GM18519 (cell line): ENCODE data around the gene SUN2.
A peak's percentile ranks its signal among the peaks of the same experiment; 100 is the strongest.
"Not testable (repeated sequence)": the region's sequence is repeated elsewhere in the genome, so short reads cannot be mapped to it uniquely, and the experiment has no call there.

Source experiments
- ATAC-seq: cut with Tn5 transposase; IDR thresholded peaks from one replicate; pipeline ENCODE4 v1.9.1; 2021; ENCODE audit warnings: mild to moderate bottlenecking, moderate library complexity; ENCODE audit not compliant: unreplicated experiment, low FRiP score

Gene SUN2

GRCh38 chr22:38755911-38756532 is at the start of gene SUN2:
TSS of gene SUN2 (minus strand) at chr22:38755998. CDS start at chr22:38752628, 3,370 bp downstream.
- ATAC-seq: peak; percentile 35

GRCh38 chr22:38805041-38805593 is 49.3 kb upstream of the SUN2 start:
- not testable (repeated sequence) for ATAC-seq

DNA sequence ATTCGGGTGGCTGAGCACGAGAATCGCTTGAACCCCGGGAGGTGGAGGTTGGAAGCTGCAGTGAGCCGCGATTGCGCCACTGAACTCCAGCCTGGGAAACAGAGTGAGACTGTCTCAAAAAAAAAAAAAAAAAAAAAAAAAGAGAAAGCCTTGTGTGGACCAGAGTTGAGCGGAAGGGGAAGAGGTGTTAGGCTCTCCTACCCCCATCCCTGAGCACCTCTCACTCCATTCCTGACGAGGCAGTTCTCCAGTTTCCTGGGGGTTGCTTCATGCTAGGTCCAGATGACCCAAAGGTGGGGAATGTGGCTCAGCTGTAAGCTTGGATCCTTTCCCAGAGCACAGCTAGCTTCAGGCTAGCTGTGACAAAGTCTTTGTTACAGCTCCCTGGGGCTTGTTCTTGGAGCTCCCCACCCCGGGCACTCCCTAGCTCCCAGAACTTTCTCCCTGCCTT is 46.9 kb upstream of the SUN2 start:
- no peak for ATAC-seq

- no peak for ATAC-seq
Measured at GRCh38 chr22:38799265-38800002, 43.6 kb upstream of the SUN2 start.

- ATAC-seq: no peak
Measured at GRCh38 chr22:38798496-38798895, 42.7 kb upstream of the SUN2 start.

GRCh38 chr22:38796262-38796957 is 40.6 kb upstream of the SUN2 start:
- ATAC-seq: no peak

GRCh38 chr22:38795569-38795968 is 39.8 kb upstream of the SUN2 start:
- no peak for ATAC-seq

DNA sequence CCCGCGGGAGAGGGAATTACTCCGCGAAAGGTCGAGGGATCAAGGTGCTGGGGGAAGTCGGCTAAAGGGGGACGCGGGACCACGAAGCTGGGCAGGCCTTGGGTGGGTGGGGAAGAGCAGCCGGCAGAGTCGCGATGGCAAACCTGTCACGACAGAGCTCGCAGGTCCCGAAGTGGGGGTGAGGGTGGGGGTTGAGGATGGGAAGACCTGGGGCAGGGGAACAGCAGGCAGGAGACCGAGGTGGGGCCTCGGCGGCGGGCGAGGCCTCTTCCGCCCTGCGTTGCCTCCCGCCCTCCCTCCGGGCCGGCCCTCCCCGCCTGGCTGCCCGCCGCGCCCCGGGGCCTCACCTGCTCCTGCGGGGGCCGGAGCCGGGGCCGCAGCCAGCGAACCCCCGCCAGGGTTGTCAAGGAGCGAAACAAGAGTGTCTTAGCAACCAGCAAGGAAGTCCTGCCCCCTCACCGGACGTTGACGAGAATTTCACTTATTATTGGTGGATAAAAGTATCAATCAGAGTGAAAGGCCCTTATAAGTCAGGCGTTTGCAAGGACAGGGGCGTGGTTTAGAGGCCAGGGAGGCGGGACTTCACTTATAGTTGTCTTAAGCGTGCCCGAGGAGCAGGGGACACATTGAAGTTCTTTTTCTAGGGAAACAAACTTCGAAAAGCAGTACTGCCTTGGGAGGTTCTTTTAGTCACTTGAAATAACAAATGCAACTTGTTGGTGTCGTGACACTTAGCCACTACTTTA is 38.1 kb upstream of the SUN2 start, which contains the start of gene DNAL4:
TSS of gene DNAL4 (minus strand) at position 423 of the 746 bp plus-strand sequence. CDS start 11,412 bp downstream, outside the sequence.
- ATAC-seq: peak; percentile 82

GRCh38 chr22:38793317-38793716 is 37.5 kb upstream of the SUN2 start:
- ATAC-seq: no peak

DNA sequence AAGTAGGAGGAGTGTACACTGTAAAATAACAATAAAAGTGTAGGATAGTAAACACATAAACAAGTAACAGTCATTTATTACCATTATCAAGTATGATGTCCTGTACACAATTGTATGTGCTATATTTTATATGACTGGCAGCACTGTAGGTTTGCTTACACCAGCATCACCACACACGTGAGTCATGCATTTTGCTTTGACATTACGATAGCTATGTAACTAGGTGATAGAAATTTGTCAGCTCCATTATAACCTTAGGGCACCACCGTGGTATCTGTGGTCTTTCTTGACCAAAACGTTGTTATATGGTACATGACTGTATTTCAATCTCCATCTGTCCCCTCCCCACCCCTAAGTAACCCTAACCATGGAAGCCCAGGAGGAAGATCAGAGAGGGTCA is 37.0 kb upstream of the SUN2 start:
- ATAC-seq: no peak

DNA sequence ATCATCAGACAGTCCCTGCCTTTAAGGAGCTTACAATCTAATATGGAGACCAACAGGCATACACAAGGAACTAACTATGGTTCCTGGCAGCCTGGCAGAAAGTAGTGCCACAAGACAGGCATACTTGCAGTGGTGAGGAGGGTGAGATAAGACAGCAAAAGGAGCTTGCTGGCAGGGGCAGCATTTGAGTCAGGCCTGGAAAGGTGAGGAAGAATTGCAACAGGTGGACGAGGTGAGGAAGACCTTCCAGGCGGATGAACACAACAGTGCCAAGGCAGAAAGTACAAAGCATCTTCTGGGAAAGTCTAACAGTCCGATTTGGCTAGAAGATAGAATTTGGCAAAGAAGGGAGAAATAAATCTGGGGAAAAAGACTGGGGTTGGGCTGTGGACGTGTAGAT is 33.8 kb upstream of the SUN2 start:
- ATAC-seq: no peak

- no peak for ATAC-seq
Measured at GRCh38 chr22:38788846-38789245, 33.0 kb upstream of the SUN2 start.

GRCh38 chr22:38788021-38788816 is 32.4 kb upstream of the SUN2 start:
- no peak for ATAC-seq

DNA sequence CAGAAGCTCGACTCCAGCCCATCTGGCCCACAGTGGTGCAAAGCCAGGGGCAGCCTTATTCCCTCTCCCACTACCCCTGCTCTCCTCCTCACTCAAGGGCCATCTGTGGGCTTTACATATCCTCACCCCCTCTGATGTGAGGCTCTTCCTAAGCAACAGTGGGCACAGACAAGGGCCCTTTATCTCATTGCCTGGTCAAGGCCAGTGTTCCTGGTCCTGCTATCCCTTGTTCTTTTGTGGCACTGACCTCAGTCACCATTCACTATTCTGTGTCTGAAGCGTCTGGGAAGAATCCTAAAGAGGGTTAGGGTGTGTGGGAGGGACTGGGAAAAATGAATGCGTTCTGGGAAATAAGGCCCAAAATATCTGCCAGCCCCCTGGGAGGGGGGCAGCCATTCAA is 30.8 kb upstream of the SUN2 start:
- no peak for ATAC-seq

DNA sequence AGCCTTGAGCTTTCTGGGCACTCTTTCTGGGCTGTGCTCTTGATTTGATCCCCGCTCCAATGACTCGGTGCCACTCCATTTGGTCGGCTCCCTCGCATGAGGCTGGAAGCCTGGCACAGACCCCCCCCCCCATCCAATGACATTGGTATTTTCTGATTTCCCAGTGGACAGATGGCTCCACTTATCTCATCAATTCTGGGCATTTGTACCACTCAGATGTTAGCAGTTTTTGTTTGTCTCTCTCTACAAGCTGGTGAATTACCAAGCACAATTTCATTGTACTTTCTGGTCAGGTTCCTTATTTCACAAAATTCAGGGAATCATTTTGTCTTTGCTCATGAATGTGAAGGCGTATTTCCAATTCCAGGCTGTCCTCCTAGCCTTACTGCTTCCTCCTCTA is 29.1 kb upstream of the SUN2 start:
- ATAC-seq: no peak

- ATAC-seq: no peak
Measured at GRCh38 chr22:38784035-38784434, 28.2 kb upstream of the SUN2 start.

DNA sequence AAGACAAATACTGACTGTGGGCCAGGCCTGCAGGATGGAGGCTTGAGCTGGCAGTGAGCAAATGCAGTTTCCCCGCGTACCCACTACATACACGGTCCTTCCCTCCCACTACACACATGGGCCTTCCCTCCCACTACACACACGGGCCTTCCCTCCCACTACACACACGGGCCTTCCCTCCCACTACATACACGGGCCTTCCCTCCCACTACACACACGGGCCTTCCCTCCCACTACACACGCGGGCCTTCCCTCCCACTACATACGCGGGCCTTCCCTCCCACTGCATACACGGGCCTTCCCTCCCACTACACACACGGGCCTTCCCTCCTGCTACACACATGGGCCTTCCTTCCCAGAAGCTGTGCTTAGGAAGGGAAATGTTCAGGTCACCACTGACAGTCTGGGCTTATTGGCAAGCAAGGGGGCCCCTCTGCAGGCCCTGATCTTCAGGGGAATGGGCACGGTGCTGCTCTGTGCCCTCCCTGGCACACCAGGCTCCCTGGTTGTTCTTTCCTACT is 27.4 kb upstream of the SUN2 start:
- no peak for ATAC-seq

DNA sequence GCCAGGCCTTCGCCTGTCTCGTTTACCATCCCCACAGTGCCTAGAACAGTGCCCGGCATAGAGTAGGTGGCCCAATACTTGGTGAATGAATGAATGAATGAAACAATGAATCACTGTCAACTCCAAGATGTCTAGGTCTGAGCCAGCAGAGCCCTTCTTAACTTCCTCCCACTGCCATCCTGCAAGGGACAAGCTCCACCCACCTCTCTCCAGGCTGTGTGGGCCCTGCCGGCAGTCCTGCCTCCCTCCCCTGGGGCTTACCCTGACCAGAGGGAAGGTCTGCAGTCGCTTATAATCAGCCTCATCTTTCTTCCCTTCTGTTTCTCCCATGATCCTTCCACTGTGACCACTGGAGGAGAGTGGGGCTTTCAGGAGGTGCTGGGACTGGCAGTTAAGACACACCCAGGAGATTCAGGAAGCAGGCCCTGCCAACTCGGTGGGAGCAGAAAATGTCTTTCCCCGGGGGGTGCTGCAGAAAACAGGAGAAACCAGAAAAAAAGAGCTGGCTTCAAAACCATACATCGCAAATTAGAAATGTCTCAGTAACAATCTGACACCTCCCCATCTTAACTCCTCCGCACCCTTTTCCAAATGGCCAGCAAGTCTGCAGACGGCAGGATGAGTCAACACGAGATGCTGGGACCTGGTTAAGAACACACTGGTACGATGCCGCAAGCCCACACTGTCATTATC is 26.8 kb upstream of the SUN2 start:
- ATAC-seq: no peak

DNA sequence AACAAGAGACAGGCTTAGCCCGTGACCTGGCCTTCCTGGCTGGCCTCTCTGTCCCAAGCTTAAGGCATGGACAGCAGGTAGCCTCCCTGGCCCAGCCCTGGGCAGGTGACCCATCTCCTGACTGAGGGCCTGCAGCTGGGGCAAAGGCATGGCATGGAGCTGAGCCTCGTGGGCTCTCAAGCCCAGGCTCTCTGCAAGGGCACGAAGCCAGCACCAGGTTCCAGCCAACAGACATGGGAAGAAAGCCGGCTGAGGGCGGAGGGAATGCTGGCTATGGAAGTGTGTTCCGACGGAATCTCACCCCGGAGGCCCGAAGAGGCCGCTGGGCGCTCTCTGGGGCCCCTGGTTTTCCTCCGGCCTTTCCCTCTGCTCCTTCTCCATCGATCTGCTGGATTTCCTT is 25.2 kb upstream of the SUN2 start:
- ATAC-seq: no peak
